GM12892 (cell line): ENCODE results near the gene RAD54L2.

ENCODE experiments used
- POLR2A ChIP-seq: IDR thresholded peaks from 2 replicates; pipeline ENCODE4 v1.6.1; 2011; ENCODE audit warnings: low read depth, low read length, control low read depth
- POLR2AphosphoS5 ChIP-seq: IDR thresholded peaks from 2 replicates; pipeline ENCODE4 v1.6.1; 2011; ENCODE audit warnings: low read depth, low read length, control low read depth
- TAF1 ChIP-seq: IDR thresholded peaks from 2 replicates; pipeline ENCODE4 v1.6.1; 2011; ENCODE audit warnings: low read depth, mild to moderate bottlenecking, control low read depth, low read length, borderline replicate concordance

DNA sequence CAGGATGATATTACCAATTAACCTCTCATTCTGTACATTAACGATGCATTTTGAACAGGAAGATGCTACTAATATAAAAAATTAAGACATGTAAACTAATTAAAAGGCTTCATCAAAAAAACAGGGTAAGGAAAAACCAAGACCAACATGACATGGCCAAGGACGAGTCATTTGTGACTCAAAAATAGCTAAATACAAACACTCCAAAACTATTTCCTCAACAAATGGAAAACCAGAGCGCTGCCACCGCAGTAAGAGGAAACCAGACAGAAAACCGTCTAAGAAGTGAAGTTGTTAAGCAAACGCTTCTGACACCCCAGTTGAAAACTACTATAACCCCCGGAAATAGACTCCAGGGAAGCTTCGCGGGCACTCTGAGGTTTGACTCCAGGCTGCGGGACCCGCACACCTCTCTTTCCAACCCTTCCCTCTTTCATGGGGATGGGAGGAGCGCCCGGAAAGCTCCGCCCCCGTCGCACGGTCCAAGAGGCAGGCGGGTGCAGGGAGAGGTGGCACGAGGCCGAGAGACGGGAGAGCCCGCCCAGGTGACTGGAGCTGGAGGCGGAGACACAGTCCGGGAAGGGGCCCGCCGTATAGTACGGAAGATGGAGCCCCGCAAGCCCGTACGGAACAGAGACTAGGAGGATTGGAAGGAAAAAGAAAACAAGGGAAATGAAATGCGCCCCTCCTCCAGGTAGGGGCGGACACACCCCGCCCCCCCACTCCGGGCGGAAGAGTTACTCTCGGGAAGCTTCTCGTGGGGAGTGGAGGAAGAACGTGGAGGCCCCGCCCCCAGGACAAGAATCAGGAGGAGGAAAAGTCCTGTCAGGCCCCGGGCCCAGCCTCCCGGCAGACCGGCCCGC, 39.4 kb upstream of the RAD54L2 start:
- TF ChIP-seq POLR2AphosphoS5 (peak; percentile 76), POLR2A (peak; percentile 41; the same call in 1 of the 2 replicates), TAF1 (no peak)
